ENCODE measurements around the gene C17orf107. TPM values are rescaled to one million over a fixed set of nuclear protein-coding genes. Genes with fewer than 3 reads are reported as not detected.
A peak's percentile ranks its signal among the peaks of the same experiment; 100 is the strongest.

C17orf107 gene
- total and polyA plus RNA-seq, 2 of the 13 experiments (the other 11 are each of a cell fraction or from before 2014, with no cell fraction given): 0.20 to 0.59 TPM

GRCh38 chr17:4950075-4950745 is 50.9 kb downstream of the C17orf107 start (continued):
- no peak for TF ChIP-seq PBX2 (CRISPR knock-in tag; IDR thresholded peaks at IDR 0.05)
- no peak; the same call in 1 of the 2 replicates for TF ChIP-seq ZNF430 (CRISPR knock-in tag; IDR thresholded peaks at IDR 0.05)
- no peak for TF ChIP-seq ZNF672 (CRISPR knock-in tag; IDR thresholded peaks at IDR 0.05)
- no peak for TF ChIP-seq ZBTB7B (CRISPR knock-in tag; IDR thresholded peaks at IDR 0.05)
- peak; percentile 34 for TF ChIP-seq POLR2G (IDR thresholded peaks at IDR 0.05; ENCODE audit: low read depth, low read length)
- no peak for TF ChIP-seq ZNF660 (CRISPR knock-in tag; IDR thresholded peaks at IDR 0.05; ENCODE audit: borderline replicate concordance, low read depth)
- TF ChIP-seq POLR2A (IDR thresholded peaks at IDR 0.05; ENCODE audit: insufficient read depth in 1 of 2, low read depth in 2 of 2, low read length in 2 of 2): peak in 1 of 2 experiments; percentile 67; a peak in 3 of 4 replicates
- TF ChIP-seq KDM5A (IDR thresholded peaks at IDR 0.05; ENCODE audit: borderline replicate concordance, low read length): no peak
- TF ChIP-seq FLYWCH1 (CRISPR knock-in tag; IDR thresholded peaks at IDR 0.05): peak; percentile 42; the same call in 1 of the 2 replicates
- TF ChIP-seq ZSCAN20 (CRISPR knock-in tag; IDR thresholded peaks at IDR 0.05; ENCODE audit: borderline replicate concordance): peak; percentile 48; the same call in 1 of the 2 replicates
- TF ChIP-seq ZFX (CRISPR knock-in tag; IDR thresholded peaks at IDR 0.05; ENCODE audit: low read depth): peak; percentile 52; the same call in 1 of the 2 replicates
- no peak for TF ChIP-seq ZIK1 (CRISPR knock-in tag; IDR thresholded peaks at IDR 0.05; ENCODE audit: borderline replicate concordance, low read depth)
- TF ChIP-seq ZNF496 (CRISPR knock-in tag; IDR thresholded peaks at IDR 0.05; ENCODE audit: insufficient replicate concordance): no peak
- no peak for TF ChIP-seq TFE3 (CRISPR knock-in tag; IDR thresholded peaks at IDR 0.05)
- no peak for TF ChIP-seq LBX2 (CRISPR knock-in tag; IDR thresholded peaks at IDR 0.05; ENCODE audit: borderline replicate concordance)
- no peak for TF ChIP-seq SRF (IDR thresholded peaks at IDR 0.05; ENCODE audit: low read depth, low read length)
- TF ChIP-seq FOXJ3 (CRISPR knock-in tag; IDR thresholded peaks at IDR 0.05; ENCODE audit: borderline replicate concordance): 0 out of 2 replicates have a peak, but pooled peaks have one; percentile 32
- TF ChIP-seq HOMEZ (CRISPR knock-in tag; IDR thresholded peaks at IDR 0.05; ENCODE audit: low read depth): no peak
- TF ChIP-seq ZNF770 (CRISPR knock-in tag; IDR thresholded peaks at IDR 0.05): no peak; the same call in 1 of the 2 replicates
- no peak for TF ChIP-seq CREB3 (CRISPR knock-in tag; IDR thresholded peaks at IDR 0.05)
- no peak for TF ChIP-seq ZBTB42 (CRISPR knock-in tag; IDR thresholded peaks at IDR 0.05)
- no peak for TF ChIP-seq RFXAP (CRISPR knock-in tag; IDR thresholded peaks at IDR 0.05; ENCODE audit: borderline replicate concordance)

Measured in HepG2 (cell line).